ENCODE results near the gene RPS19BP1.

The RPS19BP1 gene

GRCh38 chr22:39488563-39489083 is 43.9 kb downstream of the RPS19BP1 start:
- DNase-seq, result no peak

- no peak for DNase-seq
These were observed 44.6 kb downstream of the RPS19BP1 start for GRCh38 chr22:39487826-39488520.

GRCh38 chr22:39486951-39487825 is 45.4 kb downstream of the RPS19BP1 start:
- no peak for DNase-seq

GRCh38 chr22:39482768-39483167 is 49.8 kb downstream of the RPS19BP1 start:
- no peak for DNase-seq

GRCh38 chr22:39481595-39481994 is 51.0 kb downstream of the RPS19BP1 start:
- no peak for DNase-seq

- DNase-seq, result no peak
These were observed 51.5 kb downstream of the RPS19BP1 start for GRCh38 chr22:39481054-39481453.

- DNase-seq, result no peak
These were observed 52.0 kb downstream of the RPS19BP1 start for GRCh38 chr22:39480557-39480956.

GRCh38 chr22:39479254-39479653 is 53.3 kb downstream of the RPS19BP1 start:
- no peak for DNase-seq

Measured in activated gamma-delta T cell treated with Interleukin-2 at 50 U/mL for 16 hours (primary cell).